HepG2 (cell line): Measurements from ENCODE around the gene GHRHR. TPM values are rescaled to one million over a fixed set of nuclear protein-coding genes. Genes with fewer than 3 reads are reported as not detected.

ENCODE experiments used
- ATAC-seq: fragments of 200-7000 bp; cut with Tn5 transposase; 3 replicates; pipeline ENCODE4 v1.9.1; 2020; ENCODE audit warnings: mild to moderate bottlenecking, moderate library complexity
- BruUV-seq: library from RNA; stranded (reverse); fragments of 400-500 nt; replicated peaks from 2 replicates; lab custom pipeline; 2021; lab: Mats Ljungman, UMichigan
- CTCF ChIA-PET: fragments of 300-600 bp; formaldehyde crosslinking; extraction: SDS; loops from one replicate; lab custom pipeline; 2021; ENCODE audit warnings: low total read pairs, inconsistent platforms, low intra/inter-chr PET ratio; lab: Yijun Ruan, JAX
- POLR2A ChIA-PET: fragments of 350-600 bp; sonication (Branson Sonifier 250); formaldehyde crosslinking; loops from one replicate; lab custom pipeline; 2020; ENCODE audit warnings: antibody characterized with exemption, inconsistent platforms; lab: Yijun Ruan, JAX
- DNase-seq: peaks from one replicate; pipeline ENCODE4 v3.0.0-alpha.2; 2015; ENCODE audit warnings: low spot score
- FAIRE-seq: peaks from 3 replicates; lab custom pipeline; 2011; peaks lifted over from hg19 to GRCh38; lab: Jason Lieb, UNC
- H2AFZ ChIP-seq: one replicate; pipeline ENCODE4 v1.6.1; 2011; ENCODE audit warnings: low read length, inconsistent platforms
- H3K27ac ChIP-seq: fragments of 300-600 bp; 3 replicates; pipeline ENCODE4 v1.8.0; 2011; ENCODE audit warnings: mixed run types, mild to moderate bottlenecking, mixed read lengths, low read length, inconsistent platforms; ENCODE audit not compliant: insufficient read depth; ENCODE audit errors: extremely low read length
- H3K27me3 ChIP-seq, 2 experiments: fragments of 200-600 bp in 1 of 2; 2 replicates in 1 of 2; 3 replicates in 1 of 2; pipeline versions ENCODE4 v1.6.0 to v1.8.0; 2011; ENCODE audit warnings: low read length in 2 of 2, mild to moderate bottlenecking in 2 of 2, moderate library complexity in 2 of 2, inconsistent platforms in 1 of 2; ENCODE audit not compliant: insufficient read depth in 2 of 2, control insufficient read depth in 1 of 2
- H3K36me3 ChIP-seq, 2 experiments: fragments of 200-600 bp in 1 of 2; replicated peaks in 1 of 2; 2 replicates in 1 of 2; 3 replicates in 1 of 2; pipeline versions ENCODE4 v1.5.1 to v1.8.0; 2011; ENCODE audit warnings: low read length in 2 of 2, inconsistent platforms in 1 of 2; ENCODE audit not compliant: insufficient read depth in 2 of 2, control insufficient read depth in 1 of 2
- H3K4me1 ChIP-seq: 2 replicates; pipeline ENCODE4 v1.5.1; 2012; ENCODE audit warnings: low read length, inconsistent platforms; ENCODE audit not compliant: insufficient read depth
- H3K4me2 ChIP-seq: 2 replicates; pipeline ENCODE4 v1.6.0; 2011; ENCODE audit warnings: low read depth, low read length, inconsistent platforms
- H3K4me3 ChIP-seq, 3 experiments: fragments of 200-600 bp in 1 of 3; sonication (generic), shearing (Covaris generic) in 1 of 3; replicated peaks in 1 of 3; 2 replicates each; pipeline ENCODE4 v1.5.1; 2011 to 2016; ENCODE audit warnings: low read length in 3 of 3, inconsistent platforms in 2 of 3, low read depth in 2 of 3, mild to moderate bottlenecking in 2 of 3, control low read depth in 1 of 3, mixed read lengths in 1 of 3; ENCODE audit not compliant: insufficient read depth in 1 of 3
- H3K79me2 ChIP-seq: one replicate; pipeline ENCODE4 v1.6.1; 2011; ENCODE audit warnings: low read length, inconsistent platforms; ENCODE audit not compliant: insufficient read depth
- H3K9ac ChIP-seq: 2 replicates; pipeline ENCODE4 v1.6.0; 2011; ENCODE audit warnings: mild to moderate bottlenecking, low read depth, low read length, inconsistent platforms; ENCODE audit not compliant: insufficient read depth
- H3K9me3 ChIP-seq: 2 replicates; pipeline ENCODE4 v1.5.1; 2012; ENCODE audit warnings: mild to moderate bottlenecking, low read length
- H4K20me1 ChIP-seq: 2 replicates; pipeline ENCODE4 v1.6.0; 2011; ENCODE audit warnings: inconsistent platforms, mild to moderate bottlenecking, low read length, moderate library complexity; ENCODE audit not compliant: insufficient read depth
- CBFB ChIP-seq: sonication (generic); formaldehyde crosslinking; IDR thresholded peaks from 2 replicates; pipeline ENCODE4 v1.4.0; 2020; ENCODE audit warnings: missing genetic modification reagents
- CENPX ChIP-seq: sonication (generic); formaldehyde crosslinking; IDR thresholded peaks from 2 replicates; pipeline ENCODE4 v1.9.0; 2021; ENCODE audit warnings: mild to moderate bottlenecking, missing genetic modification reagents, moderate library complexity
- ISX ChIP-seq: sonication (generic); formaldehyde crosslinking; conservative IDR thresholded peaks from 2 replicates; pipeline ENCODE4 v1.5.0; 2020; ENCODE audit warnings: missing genetic modification reagents
- NBN ChIP-seq: fragments of 450-650 bp; conservative IDR thresholded peaks from 2 replicates; pipeline ENCODE4 v1.6.1; 2017
- RXRB ChIP-seq: IDR thresholded peaks from 2 replicates; pipeline ENCODE4 v1.6.1; 2016; ENCODE audit warnings: borderline replicate concordance, missing genetic modification reagents, missing compliant biosample characterization
- ZNF20 ChIP-seq: sonication (generic); formaldehyde crosslinking; IDR thresholded peaks from 2 replicates; pipeline ENCODE4 v1.4.0; 2020; ENCODE audit warnings: mild to moderate bottlenecking, moderate library complexity, missing genetic modification reagents
- ZNF569 ChIP-seq: sonication (generic); formaldehyde crosslinking; IDR thresholded peaks from 2 replicates; pipeline ENCODE4 v1.5.0; 2020; ENCODE audit warnings: mild to moderate bottlenecking, missing genetic modification reagents, moderate library complexity, borderline replicate concordance
- ZNF777 ChIP-seq: sonication (generic); formaldehyde crosslinking; IDR thresholded peaks from 2 replicates; pipeline ENCODE4 v1.4.0; 2020; ENCODE audit warnings: missing genetic modification reagents
- WGBS: methylation state at CpG from one replicate; pipeline ENCODE4 v1.1.6; 2017; ENCODE audit warnings: low lambda C conversion rate; 5-methylcytosine and 5-hydroxymethylcytosine counted together
- in situ Hi-C: cut with HindIII; loops from 2 replicates; pipeline ENCODE4 v1.10.0; 2017; ENCODE audit warnings: low pct_unique_long_range_greater_than_20kb; ENCODE audit not compliant: extremely low pct_ligation_motif_present
- intact Hi-C: fragments of 100-400 bp; cut with micrococcal nuclease; formaldehyde crosslinking; loops from one replicate; pipeline ENCODE4 v1.10.0; 2022; ENCODE audit not compliant: unreplicated experiment
- polyA plus RNA-seq, 8 experiments: library from polyadenylated mRNA; depleted of rRNA in 3 of 8; stranded (reverse) in 7 of 8; unstranded in 1 of 8; fragments of >200 nt; fragmentation: Illumina TruSeq in 4 of 8; extraction: Trizol in 4 of 8; gene quantifications; 2 replicates each; pipeline versions ENCODE4 v1.2.1 to v1.2.3, GENCODE V29; 2011 to 2016; ENCODE audit warnings: low read depth in 4 of 8, missing spikeins in 1 of 8, mixed read lengths in 1 of 8; ENCODE audit not compliant: insufficient read depth in 1 of 8
- total RNA-seq, 5 experiments: library from RNA; depleted of rRNA; stranded (reverse); fragments of >200 nt; fragmentation: Illumina TruSeq; extraction: Trizol; gene quantifications; 2 replicates each; pipeline ENCODE4 v1.2.3, GENCODE V29; 2016; ENCODE audit warnings: low read depth in 1 of 5
- TF ChIP-seq, protein P1 (sequence below): sonication (generic); formaldehyde crosslinking; IDR thresholded peaks from 2 replicates; pipeline ENCODE4 v1.4.0; 2020; ENCODE audit warnings: missing genetic modification reagents
- TF ChIP-seq, protein P2 (sequence below): sonication (generic); formaldehyde crosslinking; IDR thresholded peaks from 2 replicates; pipeline ENCODE4 v1.5.0; 2020; ENCODE audit warnings: missing genetic modification reagents
- TF ChIP-seq, protein P3 (sequence below): sonication (generic); formaldehyde crosslinking; IDR thresholded peaks from 2 replicates; pipeline ENCODE4 v1.4.0; 2020; ENCODE audit warnings: missing genetic modification reagents

GHRHR gene
- total and polyA plus RNA-seq, 2 of the 13 experiments (the other 11 are each of a cell fraction or from before 2014, with no cell fraction given), result not detected

DNA sequence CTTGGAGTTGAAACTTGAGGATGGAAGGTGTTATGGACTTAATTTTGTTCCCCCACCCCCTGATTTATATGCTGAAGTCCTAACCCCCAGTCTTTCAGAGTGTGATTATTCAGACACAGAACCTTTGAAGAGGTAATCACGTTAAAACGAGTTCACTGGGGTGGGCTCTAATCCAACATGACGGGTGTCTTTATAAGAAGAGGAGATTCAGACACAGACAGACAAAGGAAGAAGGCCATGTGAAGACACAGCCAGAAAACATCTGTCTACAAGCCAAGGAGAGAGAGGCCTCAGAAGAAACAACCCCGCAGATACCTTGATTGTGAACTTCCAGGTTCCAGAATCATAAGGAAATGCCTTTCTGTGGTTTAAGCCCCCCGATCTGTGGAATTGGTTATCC, 37.0 kb downstream of the GHRHR start:
- no peak for ATAC-seq
- CTCF ChIA-PET, result no interaction called here
- no peaks in the 10 kb centered on the region for H3K36me3 ChIP-seq
- H3K4me3 ChIP-seq, result no peak overlapping the region
- H3K79me2 ChIP-seq, result no peaks in the 10 kb centered on the region
- in situ Hi-C loops (no loop called here), intact Hi-C loops (no loop called here)
- no peak for DNase-seq
- H3K4me2 ChIP-seq, result no peak overlapping the region
- no peaks in the 10 kb centered on the region; a peak in 1 of 5 replicates for H3K27me3 ChIP-seq
- H3K4me1 ChIP-seq, result no peaks in the 10 kb centered on the region
- H4K20me1 ChIP-seq, result no peaks in the 10 kb centered on the region
- no TSS peak for BruUV-seq
- H2AFZ ChIP-seq, result no peak overlapping the region
- no peak overlapping the region for H3K27ac ChIP-seq
- POLR2A ChIA-PET, result no interaction called here
- no peaks in the 10 kb centered on the region for H3K9me3 ChIP-seq
- TF ChIP-seq ZNF20 (CRISPR knock-in tag), result no peak
- TF ChIP-seq, protein P1, sequence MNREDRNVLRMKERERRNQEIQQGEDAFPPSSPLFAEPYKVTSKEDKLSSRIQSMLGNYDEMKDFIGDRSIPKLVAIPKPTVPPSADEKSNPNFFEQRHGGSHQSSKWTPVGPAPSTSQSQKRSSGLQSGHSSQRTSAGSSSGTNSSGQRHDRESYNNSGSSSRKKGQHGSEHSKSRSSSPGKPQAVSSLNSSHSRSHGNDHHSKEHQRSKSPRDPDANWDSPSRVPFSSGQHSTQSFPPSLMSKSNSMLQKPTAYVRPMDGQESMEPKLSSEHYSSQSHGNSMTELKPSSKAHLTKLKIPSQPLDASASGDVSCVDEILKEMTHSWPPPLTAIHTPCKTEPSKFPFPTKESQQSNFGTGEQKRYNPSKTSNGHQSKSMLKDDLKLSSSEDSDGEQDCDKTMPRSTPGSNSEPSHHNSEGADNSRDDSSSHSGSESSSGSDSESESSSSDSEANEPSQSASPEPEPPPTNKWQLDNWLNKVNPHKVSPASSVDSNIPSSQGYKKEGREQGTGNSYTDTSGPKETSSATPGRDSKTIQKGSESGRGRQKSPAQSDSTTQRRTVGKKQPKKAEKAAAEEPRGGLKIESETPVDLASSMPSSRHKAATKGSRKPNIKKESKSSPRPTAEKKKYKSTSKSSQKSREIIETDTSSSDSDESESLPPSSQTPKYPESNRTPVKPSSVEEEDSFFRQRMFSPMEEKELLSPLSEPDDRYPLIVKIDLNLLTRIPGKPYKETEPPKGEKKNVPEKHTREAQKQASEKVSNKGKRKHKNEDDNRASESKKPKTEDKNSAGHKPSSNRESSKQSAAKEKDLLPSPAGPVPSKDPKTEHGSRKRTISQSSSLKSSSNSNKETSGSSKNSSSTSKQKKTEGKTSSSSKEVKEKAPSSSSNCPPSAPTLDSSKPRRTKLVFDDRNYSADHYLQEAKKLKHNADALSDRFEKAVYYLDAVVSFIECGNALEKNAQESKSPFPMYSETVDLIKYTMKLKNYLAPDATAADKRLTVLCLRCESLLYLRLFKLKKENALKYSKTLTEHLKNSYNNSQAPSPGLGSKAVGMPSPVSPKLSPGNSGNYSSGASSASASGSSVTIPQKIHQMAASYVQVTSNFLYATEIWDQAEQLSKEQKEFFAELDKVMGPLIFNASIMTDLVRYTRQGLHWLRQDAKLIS (CRISPR knock-in tag), result no peak
- TF ChIP-seq CENPX, result no peak
- no peak for TF ChIP-seq NBN
- TF ChIP-seq, protein P2, sequence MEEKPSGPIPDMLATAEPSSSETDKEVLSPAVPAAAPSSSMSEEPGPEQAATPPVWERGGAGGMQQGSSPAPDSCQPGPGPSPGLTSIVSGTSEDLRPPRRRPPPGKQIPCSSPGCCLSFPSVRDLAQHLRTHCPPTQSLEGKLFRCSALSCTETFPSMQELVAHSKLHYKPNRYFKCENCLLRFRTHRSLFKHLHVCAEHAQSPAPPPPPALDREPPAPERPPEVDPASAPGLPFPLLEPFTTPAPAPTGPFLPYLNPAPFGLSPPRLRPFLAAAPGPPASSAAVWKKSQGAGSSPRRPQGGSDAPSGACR (CRISPR knock-in tag), result no peak
- no peak for TF ChIP-seq ZNF569 (CRISPR knock-in tag)
- no peak for TF ChIP-seq ZNF777 (CRISPR knock-in tag)
- no peak for TF ChIP-seq RXRB (CRISPR knock-in tag)
- no peak for TF ChIP-seq ISX (CRISPR knock-in tag)
- TF ChIP-seq CBFB (CRISPR knock-in tag), result no peak
- TF ChIP-seq, protein P3, sequence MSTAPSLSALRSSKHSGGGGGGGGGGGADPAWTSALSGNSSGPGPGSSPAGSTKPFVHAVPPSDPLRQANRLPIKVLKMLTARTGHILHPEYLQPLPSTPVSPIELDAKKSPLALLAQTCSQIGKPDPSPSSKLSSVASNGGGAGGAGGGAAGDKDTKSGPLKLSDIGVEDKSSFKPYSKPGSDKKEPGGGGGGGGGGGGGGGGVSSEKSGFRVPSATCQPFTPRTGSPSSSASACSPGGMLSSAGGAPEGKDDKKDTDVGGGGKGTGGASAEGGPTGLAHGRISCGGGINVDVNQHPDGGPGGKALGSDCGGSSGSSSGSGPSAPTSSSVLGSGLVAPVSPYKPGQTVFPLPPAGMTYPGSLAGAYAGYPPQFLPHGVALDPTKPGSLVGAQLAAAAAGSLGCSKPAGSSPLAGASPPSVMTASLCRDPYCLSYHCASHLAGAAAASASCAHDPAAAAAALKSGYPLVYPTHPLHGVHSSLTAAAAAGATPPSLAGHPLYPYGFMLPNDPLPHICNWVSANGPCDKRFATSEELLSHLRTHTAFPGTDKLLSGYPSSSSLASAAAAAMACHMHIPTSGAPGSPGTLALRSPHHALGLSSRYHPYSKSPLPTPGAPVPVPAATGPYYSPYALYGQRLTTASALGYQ (CRISPR knock-in tag), result no peak
- no peak for FAIRE-seq
- WGBS, result 12% methylated on average over 5 of the region's 5 CpGs
- H3K9ac ChIP-seq, result no peak overlapping the region
